ENCODE results near the gene BRMS1.

Gene BRMS1

GRCh38 chr11:66309475-66309874, 35.4 kb downstream of the BRMS1 start:
- peaks cover 15% of the 10 kb centered on the region for H3K27me3 Mint-ChIP-seq
- H3K36me3 Mint-ChIP-seq: no peaks in the 10 kb centered on the region
- H3K4me3 Mint-ChIP-seq: no peak overlapping the region
- CTCF ChIA-PET: interaction anchor here (0.6 to 6.6 kb wide), 4 partner anchors 20 to 129 kb away, joined by 3 to 80 read pairs (median 6); partner anchors contain the start of genes MRPL11 and RIN1
- H3K4me1 Mint-ChIP-seq: peaks cover 20% of the 10 kb centered on the region
- no peak for DNase-seq
- no peaks in the 10 kb centered on the region for H3K9me3 Mint-ChIP-seq
- H3K27ac Mint-ChIP-seq: no peak overlapping the region

GRCh38 chr11:66302656-66303055, 42.2 kb downstream of the BRMS1 start:
- CTCF ChIA-PET: interaction anchor here (0.9 to 2.6 kb wide), 2 partner anchors 9 to 11 kb away, joined by 3 to 14 read pairs; partner anchors contain the start of gene TMEM151A
- Mint-ChIP-seq H3K4me3 (no peak overlapping the region), H3K27me3 (peaks cover 7% of the 10 kb centered on the region), H3K27ac (no peak overlapping the region), H3K4me1 (no peaks in the 10 kb centered on the region), H3K36me3 (no peaks in the 10 kb centered on the region), H3K9me3 (no peaks in the 10 kb centered on the region)
- no peak for DNase-seq

- Mint-ChIP-seq H3K27ac (no peak overlapping the region), H3K4me1 (no peaks in the 10 kb centered on the region), H3K27me3 (peaks cover 29% of the 10 kb centered on the region), H3K36me3 (no peaks in the 10 kb centered on the region), H3K4me3 (no peak overlapping the region), H3K9me3 (no peaks in the 10 kb centered on the region)
- no peak for DNase-seq
- CTCF ChIA-PET: no interaction called here
Observed at GRCh38 chr11:66299186-66299585, 45.7 kb downstream of the BRMS1 start.

- Mint-ChIP-seq H3K36me3 (no peaks in the 10 kb centered on the region), H3K4me1 (peaks cover 3% of the 10 kb centered on the region), H3K9me3 (no peaks in the 10 kb centered on the region), H3K4me3 (no peak overlapping the region), H3K27me3 (peaks cover 45% of the 10 kb centered on the region), H3K27ac (no peak overlapping the region)
- CTCF ChIA-PET: interaction anchor here (0.6 kb wide), 1 partner anchor 75 kb away, joined by 4 read pairs; no protein-coding TSS in a partner anchor
- no peak for DNase-seq
Observed at GRCh38 chr11:66297610-66298009, 47.3 kb downstream of the BRMS1 start.

GRCh38 chr11:66294626-66295620, 50.0 kb downstream of the BRMS1 start:
- H3K36me3 Mint-ChIP-seq: no peaks in the 10 kb centered on the region
- H3K9me3 Mint-ChIP-seq: no peaks in the 10 kb centered on the region
- no peak overlapping the region for H3K27ac Mint-ChIP-seq
- CTCF ChIA-PET: no interaction called here
- H3K4me3 Mint-ChIP-seq: no peak overlapping the region
- no peak for DNase-seq
- H3K4me1 Mint-ChIP-seq: peaks cover 20% of the 10 kb centered on the region
- peaks cover 64% of the 10 kb centered on the region for H3K27me3 Mint-ChIP-seq

- Mint-ChIP-seq H3K36me3 (no peaks in the 10 kb centered on the region), H3K4me1 (peaks cover 28% of the 10 kb centered on the region), H3K27me3 (peaks cover 74% of the 10 kb centered on the region), H3K4me3 (no peak overlapping the region), H3K9me3 (no peaks in the 10 kb centered on the region), H3K27ac (no peak overlapping the region)
- no peak for DNase-seq
- CTCF ChIA-PET: no interaction called here
Observed at GRCh38 chr11:66293777-66294625, 50.9 kb downstream of the BRMS1 start.

GRCh38 chr11:66293352-66293751, 51.6 kb downstream of the BRMS1 start:
- H3K36me3 Mint-ChIP-seq: no peaks in the 10 kb centered on the region
- DNase-seq: no peak
- peaks cover 75% of the 10 kb centered on the region for H3K27me3 Mint-ChIP-seq
- no peaks in the 10 kb centered on the region for H3K9me3 Mint-ChIP-seq
- no peak overlapping the region for H3K4me3 Mint-ChIP-seq
- H3K27ac Mint-ChIP-seq: no peak overlapping the region
- H3K4me1 Mint-ChIP-seq: peaks cover 30% of the 10 kb centered on the region
- CTCF ChIA-PET: no interaction called here

- Mint-ChIP-seq H3K4me1 (peaks cover 35% of the 10 kb centered on the region), H3K9me3 (no peaks in the 10 kb centered on the region), H3K27me3 (peaks cover 75% of the 10 kb centered on the region), H3K36me3 (no peaks in the 10 kb centered on the region), H3K4me3 (peak overlapping the region; percentile 26), H3K27ac (peak overlapping the region; percentile 46)
- CTCF ChIA-PET: no interaction called here
- no peak for DNase-seq
Observed at GRCh38 chr11:66292543-66293332, 52.2 kb downstream of the BRMS1 start.

- CTCF ChIA-PET: interaction anchor here (1.3 to 1.6 kb wide), 3 partner anchors 9 to 19 kb away, joined by 3 to 4 read pairs (median 4); no protein-coding TSS in a partner anchor
- Mint-ChIP-seq H3K4me3 (peak within 1 kb of the TSS; percentile 74), H3K27ac (peak within 1 kb of the TSS; percentile 67), H3K27me3 (peaks cover 67% of the 10 kb centered on the region), H3K9me3 (no peaks in the 10 kb centered on the region), H3K36me3 (no peaks in the 10 kb centered on the region), H3K4me1 (peaks cover 42% of the 10 kb centered on the region)
- no peak for DNase-seq
Observed at GRCh38 chr11:66291706-66292542, 53.0 kb downstream of the BRMS1 start, which contains the start of gene TMEM151A. TSS of gene TMEM151A (plus strand) at chr11:66291894. CDS start at chr11:66292014, 120 bp downstream.

- Mint-ChIP-seq H3K27me3 (peaks cover 62% of the 10 kb centered on the region), H3K4me1 (peaks cover 48% of the 10 kb centered on the region)
- no peak for DNase-seq
Observed at GRCh38 chr11:66291303-66291705, 53.6 kb downstream of the BRMS1 start.

GRCh38 chr11:66290330-66290621, 54.6 kb downstream of the BRMS1 start:
- Mint-ChIP-seq H3K27me3 (peaks cover 53% of the 10 kb centered on the region), H3K27ac (no peak overlapping the region)

More at GRCh38 chr11:66291303-66291705, 53.6 kb downstream of the BRMS1 start:
- H3K36me3 Mint-ChIP-seq: no peaks in the 10 kb centered on the region
- no peaks in the 10 kb centered on the region for H3K9me3 Mint-ChIP-seq
- no peak overlapping the region for H3K4me3 Mint-ChIP-seq
- CTCF ChIA-PET: interaction anchor here (0.7 to 1.6 kb wide), 4 partner anchors 9 to 21 kb away, joined by 3 to 4 read pairs (median 4); no protein-coding TSS in a partner anchor
- no peak overlapping the region for H3K27ac Mint-ChIP-seq

GRCh38 chr11:66289548-66290329, 55.2 kb downstream of the BRMS1 start:
- Mint-ChIP-seq H3K27ac (peak overlapping the region; percentile 95), H3K4me3 (peak overlapping the region; percentile 74), H3K27me3 (peaks cover 53% of the 10 kb centered on the region), H3K9me3 (no peaks in the 10 kb centered on the region), H3K36me3 (no peaks in the 10 kb centered on the region), H3K4me1 (peaks cover 48% of the 10 kb centered on the region)
- DNase-seq: peak; percentile 91
- CTCF ChIA-PET: interaction anchor here (1.0 to 2.2 kb wide), 8 partner anchors 22 to 140 kb away, joined by 3 to 7 read pairs (median 4); no protein-coding TSS in a partner anchor

More at GRCh38 chr11:66290330-66290621, 54.6 kb downstream of the BRMS1 start:
- no peak for DNase-seq
- Mint-ChIP-seq H3K4me3 (peak overlapping the region; percentile 74), H3K36me3 (no peaks in the 10 kb centered on the region), H3K4me1 (peaks cover 48% of the 10 kb centered on the region), H3K9me3 (no peaks in the 10 kb centered on the region)
- CTCF ChIA-PET: interaction anchor here (1.6 kb wide), 1 partner anchor 21 kb away, joined by 4 read pairs; no protein-coding TSS in a partner anchor

All from activated naive CD4-positive, alpha-beta T cell treated with anti-CD3 and anti-CD28 coated beads, Interleukin-2, amount 10 ng/mL, durations not matched to agents 7 days and 5 days (primary cell).